Activated CD4-positive, alpha-beta T cell treated with anti-CD3 and anti-CD28 coated beads, Interleukin-2, amount 50 U/mL, for 24 hours (primary cell): ENCODE data around the gene ZNF30.
"Not testable (repeated sequence)": the region's sequence is repeated elsewhere in the genome, so short reads cannot be mapped to it uniquely, and the experiment has no call there.

ENCODE experiments used
- DNase-seq, 2 donors: peaks; one replicate each; pipeline ENCODE4 v3.0.0-alpha.2; 2020; ENCODE audit warnings: low read depth in 1 of 2, low spot score in 1 of 2

The ZNF30 gene

GRCh38 chr19:34985249-34986022 lies 58.7 kb downstream of the ZNF30 start:
- no peak for DNase-seq

GRCh38 chr19:34988119-34988518 lies 61.4 kb downstream of the ZNF30 start:
- DNase-seq, result no peak

- DNase-seq, result no peak
Measured at GRCh38 chr19:34989298-34989697, 62.6 kb downstream of the ZNF30 start.

- DNase-seq, result no peak
Measured at GRCh38 chr19:34990578-34991192, 64.0 kb downstream of the ZNF30 start.

GRCh38 chr19:34991542-34992333 lies 65.0 kb downstream of the ZNF30 start:
- no peak for DNase-seq

- DNase-seq, result not testable (repeated sequence)
Measured at GRCh38 chr19:34992582-34992981, 65.9 kb downstream of the ZNF30 start.

- no peak for DNase-seq
Measured at GRCh38 chr19:34994286-34994642, 67.6 kb downstream of the ZNF30 start.
